ENCODE data around the gene CNGB1. TPM values are rescaled to one million over a fixed set of nuclear protein-coding genes. Genes with fewer than 3 reads are reported as not detected.

The CNGB1 gene
- total RNA-seq, 1 experiment from 2014 or later: not detected

GRCh38 chr16:57893559-57894389 lies 77.2 kb downstream of the CNGB1 start:
- H3K27me3 Mint-ChIP-seq (ENCODE audit: insufficient read depth, unreplicated experiment): peaks cover under 1% of the 10 kb centered on the region
- H3K9me3 Mint-ChIP-seq (ENCODE audit: unreplicated experiment): peaks cover 7% of the 10 kb centered on the region
- ChIA-PET POLR2A (interaction anchor here (0.7 to 1.1 kb wide), 3 partner anchors 11 to 107 kb away, joined by 3 to 6 read pairs (median 3); partner anchors contain the start of genes USB1 and ZNF319), CTCF (interaction anchor here (0.7 to 1.5 kb wide), 5 partner anchors 10 to 136 kb away, joined by 3 to 10 read pairs (median 3); no protein-coding TSS in a partner anchor)
- peak overlapping the region; percentile 92 for H3K27ac Mint-ChIP-seq (ENCODE audit: low read depth, unreplicated experiment)
- intact Hi-C loops (cut with micrococcal nuclease): no loop called here
- peak; percentile 92 for DNase-seq (ENCODE audit: unreplicated experiment)
- H3K4me1 Mint-ChIP-seq (ENCODE audit: insufficient read depth, unreplicated experiment): peaks cover 33% of the 10 kb centered on the region
- no peak for TF ChIP-seq CTCF (IDR thresholded peaks at IDR 0.05; ENCODE audit: unreplicated experiment)
- H3K36me3 Mint-ChIP-seq (ENCODE audit: insufficient read depth, unreplicated experiment): peaks cover 6% of the 10 kb centered on the region
- no TSS peak for BruUV-seq (replicated peaks)
- H3K4me3 Mint-ChIP-seq (ENCODE audit: unreplicated experiment): peak overlapping the region; percentile 49

- Mint-ChIP-seq H3K4me3 (ENCODE audit: unreplicated experiment) (peak overlapping the region; percentile 47), H3K27ac (ENCODE audit: low read depth, unreplicated experiment) (peak overlapping the region; percentile 92), H3K27me3 (ENCODE audit: insufficient read depth, unreplicated experiment) (peaks cover 7% of the 10 kb centered on the region), H3K9me3 (ENCODE audit: unreplicated experiment) (peaks cover 7% of the 10 kb centered on the region), H3K36me3 (ENCODE audit: insufficient read depth, unreplicated experiment) (peaks cover 6% of the 10 kb centered on the region), H3K4me1 (ENCODE audit: insufficient read depth, unreplicated experiment) (peaks cover 33% of the 10 kb centered on the region)
- BruUV-seq (replicated peaks): no TSS peak
- POLR2A ChIA-PET: interaction anchor here (0.9 kb wide), 1 partner anchor 9 kb away, joined by 3 read pairs; no protein-coding TSS in a partner anchor
- no peak for DNase-seq (ENCODE audit: unreplicated experiment)
- intact Hi-C loops (cut with micrococcal nuclease): no loop called here
- CTCF ChIA-PET: interaction anchor here (0.7 to 1.5 kb wide), 4 partner anchors 9 to 136 kb away, joined by 3 to 10 read pairs (median 4); no protein-coding TSS in a partner anchor
- TF ChIP-seq CTCF (IDR thresholded peaks at IDR 0.05; ENCODE audit: unreplicated experiment): no peak
Measured at GRCh38 chr16:57893217-57893558, 77.7 kb downstream of the CNGB1 start.

GRCh38 chr16:57892447-57893096 lies 78.4 kb downstream of the CNGB1 start:
- intact Hi-C loops (cut with micrococcal nuclease): no loop called here
- H3K4me3 Mint-ChIP-seq (ENCODE audit: unreplicated experiment): peak overlapping the region; percentile 47
- peaks cover 33% of the 10 kb centered on the region for H3K4me1 Mint-ChIP-seq (ENCODE audit: insufficient read depth, unreplicated experiment)
- peak overlapping the region; percentile 92 for H3K27ac Mint-ChIP-seq (ENCODE audit: low read depth, unreplicated experiment)
- ChIA-PET CTCF (interaction anchor here (0.6 to 1.5 kb wide), 6 partner anchors 9 to 427 kb away, joined by 3 to 10 read pairs (median 4); no protein-coding TSS in a partner anchor), POLR2A (interaction anchor here (0.9 to 1.6 kb wide), 2 partner anchors 8 to 108 kb away, joined by 3 to 6 read pairs; partner anchors contain the start of genes USB1 and ZNF319)
- TF ChIP-seq CTCF (IDR thresholded peaks at IDR 0.05; ENCODE audit: unreplicated experiment): no peak
- peaks cover 7% of the 10 kb centered on the region for H3K9me3 Mint-ChIP-seq (ENCODE audit: unreplicated experiment)
- H3K27me3 Mint-ChIP-seq (ENCODE audit: insufficient read depth, unreplicated experiment): peaks cover 13% of the 10 kb centered on the region
- H3K36me3 Mint-ChIP-seq (ENCODE audit: insufficient read depth, unreplicated experiment): peaks cover 6% of the 10 kb centered on the region
- no TSS peak for BruUV-seq (replicated peaks)
- no peak for DNase-seq (ENCODE audit: unreplicated experiment)

- Mint-ChIP-seq H3K27me3 (ENCODE audit: insufficient read depth, unreplicated experiment) (peaks cover 17% of the 10 kb centered on the region), H3K27ac (ENCODE audit: low read depth, unreplicated experiment) (no peak overlapping the region), H3K9me3 (ENCODE audit: unreplicated experiment) (peaks cover 7% of the 10 kb centered on the region), H3K4me3 (ENCODE audit: unreplicated experiment) (no peak overlapping the region), H3K4me1 (ENCODE audit: insufficient read depth, unreplicated experiment) (peaks cover 33% of the 10 kb centered on the region), H3K36me3 (ENCODE audit: insufficient read depth, unreplicated experiment) (peaks cover 6% of the 10 kb centered on the region)
- BruUV-seq (replicated peaks): no TSS peak
- intact Hi-C loops (cut with micrococcal nuclease): no loop called here
- POLR2A ChIA-PET: interaction anchor here (1.6 kb wide), 1 partner anchor 109 kb away, joined by 6 read pairs; the partner anchor contains the start of genes USB1 and ZNF319
- DNase-seq (ENCODE audit: unreplicated experiment): peak; percentile 80
- CTCF ChIA-PET: interaction anchor here (0.6 to 1.5 kb wide), 6 partner anchors 8 to 426 kb away, joined by 3 to 10 read pairs (median 4); no protein-coding TSS in a partner anchor
- no peak for TF ChIP-seq CTCF (IDR thresholded peaks at IDR 0.05; ENCODE audit: unreplicated experiment)
Measured at GRCh38 chr16:57892041-57892440, 78.9 kb downstream of the CNGB1 start.

All from MCF 10A (cell line).